Measurements from ENCODE around the gene SERPINA7.

The SERPINA7 gene

GRCh38 chrX:106038625-106039024 is at the start of gene SERPINA7:
Gene SERPINA7 (minus strand): TSS chrX:106038727. CDS start chrX:106037058, 1,669 bp downstream.
- Histone ChIP-seq H3K9me3 (ENCODE audit: control insufficient read depth, insufficient read depth, low read length) (no peaks in the 10 kb centered on the region), H3K27ac (ENCODE audit: low read depth, low read length) (no peak within 1 kb of the TSS), H3K36me3 (ENCODE audit: control insufficient read depth, insufficient read depth, low read length) (no peaks in the 10 kb centered on the region), H3K4me3 (ENCODE audit: low read depth, low read length) (no peak within 1 kb of the TSS), H3K27me3 (ENCODE audit: control insufficient read depth, insufficient read depth, low read length) (peaks cover 15% of the 10 kb centered on the region), H3K4me1 (ENCODE audit: control insufficient read depth, insufficient read depth, low read length) (no peaks in the 10 kb centered on the region), H3K9ac (ENCODE audit: low read depth, low read length) (no peak within 1 kb of the TSS)

GRCh38 chrX:106069048-106069447 is 30.5 kb upstream of the SERPINA7 start:
- Histone ChIP-seq H3K9me3 (ENCODE audit: control insufficient read depth, insufficient read depth, low read length) (no peaks in the 10 kb centered on the region; the same call in 1 of the 2 replicates), H3K36me3 (ENCODE audit: control insufficient read depth, insufficient read depth, low read length) (no peaks in the 10 kb centered on the region), H3K9ac (ENCODE audit: low read depth, low read length) (no peak overlapping the region), H3K4me3 (ENCODE audit: low read depth, low read length) (no peak overlapping the region), H3K4me1 (ENCODE audit: control insufficient read depth, insufficient read depth, low read length) (no peaks in the 10 kb centered on the region), H3K27ac (ENCODE audit: low read depth, low read length) (no peak overlapping the region), H3K27me3 (ENCODE audit: control insufficient read depth, insufficient read depth, low read length) (0 out of 2 replicates have a peak, but pooled peaks cover 3% of the 10 kb centered on the region)

- no peaks in the 10 kb centered on the region for H3K9me3 ChIP-seq (ENCODE audit: control insufficient read depth, insufficient read depth, low read length)
- H3K9ac ChIP-seq (ENCODE audit: low read depth, low read length) = no peak overlapping the region
- H3K27me3 ChIP-seq (ENCODE audit: control insufficient read depth, insufficient read depth, low read length) = 0 out of 2 replicates have a peak, but pooled peaks cover 7% of the 10 kb centered on the region
- H3K27ac ChIP-seq (ENCODE audit: low read depth, low read length) = no peak overlapping the region
- H3K4me3 ChIP-seq (ENCODE audit: low read depth, low read length) = no peak overlapping the region
- H3K36me3 ChIP-seq (ENCODE audit: control insufficient read depth, insufficient read depth, low read length) = no peaks in the 10 kb centered on the region
- peaks cover 14% of the 10 kb centered on the region; the same call in 1 of the 2 replicates for H3K4me1 ChIP-seq (ENCODE audit: control insufficient read depth, insufficient read depth, low read length)
Measured at GRCh38 chrX:106050054-106050453, 11.5 kb upstream of the SERPINA7 start.

- Histone ChIP-seq H3K4me3 (ENCODE audit: low read depth, low read length) (no peak overlapping the region), H3K9ac (ENCODE audit: low read depth, low read length) (no peak overlapping the region), H3K27ac (ENCODE audit: low read depth, low read length) (no peak overlapping the region), H3K36me3 (ENCODE audit: control insufficient read depth, insufficient read depth, low read length) (no peaks in the 10 kb centered on the region), H3K27me3 (ENCODE audit: control insufficient read depth, insufficient read depth, low read length) (peaks cover 13% of the 10 kb centered on the region), H3K4me1 (ENCODE audit: control insufficient read depth, insufficient read depth, low read length) (no peaks in the 10 kb centered on the region), H3K9me3 (ENCODE audit: control insufficient read depth, insufficient read depth, low read length) (no peaks in the 10 kb centered on the region)
Measured at GRCh38 chrX:106042296-106042695, 3.8 kb upstream of the SERPINA7 start.

GRCh38 chrX:106040861-106041260 is 2.3 kb upstream of the SERPINA7 start:
- H3K36me3 ChIP-seq (ENCODE audit: control insufficient read depth, insufficient read depth, low read length) = no peaks in the 10 kb centered on the region
- H3K9ac ChIP-seq (ENCODE audit: low read depth, low read length) = no peak overlapping the region
- peaks cover 13% of the 10 kb centered on the region for H3K27me3 ChIP-seq (ENCODE audit: control insufficient read depth, insufficient read depth, low read length)
- no peak overlapping the region for H3K27ac ChIP-seq (ENCODE audit: low read depth, low read length)
- H3K4me3 ChIP-seq (ENCODE audit: low read depth, low read length) = no peak overlapping the region
- H3K9me3 ChIP-seq (ENCODE audit: control insufficient read depth, insufficient read depth, low read length) = no peaks in the 10 kb centered on the region
- no peaks in the 10 kb centered on the region for H3K4me1 ChIP-seq (ENCODE audit: control insufficient read depth, insufficient read depth, low read length)

- Histone ChIP-seq H3K9me3 (ENCODE audit: control insufficient read depth, insufficient read depth, low read length) (no peaks in the 10 kb centered on the region), H3K9ac (ENCODE audit: low read depth, low read length) (no peak overlapping the region), H3K4me3 (ENCODE audit: low read depth, low read length) (no peak overlapping the region), H3K27me3 (ENCODE audit: control insufficient read depth, insufficient read depth, low read length) (peaks cover 15% of the 10 kb centered on the region), H3K4me1 (ENCODE audit: control insufficient read depth, insufficient read depth, low read length) (no peaks in the 10 kb centered on the region), H3K36me3 (ENCODE audit: control insufficient read depth, insufficient read depth, low read length) (no peaks in the 10 kb centered on the region), H3K27ac (ENCODE audit: low read depth, low read length) (no peak overlapping the region)
Measured at GRCh38 chrX:106039920-106040319, 1.4 kb upstream of the SERPINA7 start.

GRCh38 chrX:106037835-106038473 is 573 bp downstream of the SERPINA7 start:
- H3K27me3 ChIP-seq (ENCODE audit: control insufficient read depth, insufficient read depth, low read length) = peaks cover 15% of the 10 kb centered on the region
- H3K9ac ChIP-seq (ENCODE audit: low read depth, low read length) = no peak overlapping the region
- H3K9me3 ChIP-seq (ENCODE audit: control insufficient read depth, insufficient read depth, low read length) = no peaks in the 10 kb centered on the region
- no peaks in the 10 kb centered on the region for H3K36me3 ChIP-seq (ENCODE audit: control insufficient read depth, insufficient read depth, low read length)
- H3K4me1 ChIP-seq (ENCODE audit: control insufficient read depth, insufficient read depth, low read length) = no peaks in the 10 kb centered on the region
- H3K4me3 ChIP-seq (ENCODE audit: low read depth, low read length) = no peak overlapping the region
- H3K27ac ChIP-seq (ENCODE audit: low read depth, low read length) = no peak overlapping the region

- Histone ChIP-seq H3K9ac (ENCODE audit: low read depth, low read length) (no peak overlapping the region), H3K27ac (ENCODE audit: low read depth, low read length) (no peak overlapping the region), H3K4me1 (ENCODE audit: control insufficient read depth, insufficient read depth, low read length) (no peaks in the 10 kb centered on the region), H3K36me3 (ENCODE audit: control insufficient read depth, insufficient read depth, low read length) (no peaks in the 10 kb centered on the region), H3K4me3 (ENCODE audit: low read depth, low read length) (no peak overlapping the region), H3K27me3 (ENCODE audit: control insufficient read depth, insufficient read depth, low read length) (peaks cover 11% of the 10 kb centered on the region), H3K9me3 (ENCODE audit: control insufficient read depth, insufficient read depth, low read length) (no peaks in the 10 kb centered on the region)
Measured at GRCh38 chrX:106036716-106037115, 1.8 kb downstream of the SERPINA7 start.

- no peaks in the 10 kb centered on the region for H3K36me3 ChIP-seq (ENCODE audit: control insufficient read depth, insufficient read depth, low read length)
- H3K27me3 ChIP-seq (ENCODE audit: control insufficient read depth, insufficient read depth, low read length) = peaks cover 11% of the 10 kb centered on the region
- no peaks in the 10 kb centered on the region for H3K9me3 ChIP-seq (ENCODE audit: control insufficient read depth, insufficient read depth, low read length)
- no peak overlapping the region for H3K27ac ChIP-seq (ENCODE audit: low read depth, low read length)
- no peaks in the 10 kb centered on the region for H3K4me1 ChIP-seq (ENCODE audit: control insufficient read depth, insufficient read depth, low read length)
- H3K9ac ChIP-seq (ENCODE audit: low read depth, low read length) = no peak overlapping the region
- H3K4me3 ChIP-seq (ENCODE audit: low read depth, low read length) = no peak overlapping the region
Measured at GRCh38 chrX:106035064-106035463, 3.5 kb downstream of the SERPINA7 start.

- no peaks in the 10 kb centered on the region for H3K9me3 ChIP-seq (ENCODE audit: control insufficient read depth, insufficient read depth, low read length)
- H3K9ac ChIP-seq (ENCODE audit: low read depth, low read length) = no peak overlapping the region
- no peak overlapping the region for H3K4me3 ChIP-seq (ENCODE audit: low read depth, low read length)
- no peak overlapping the region for H3K27ac ChIP-seq (ENCODE audit: low read depth, low read length)
- H3K4me1 ChIP-seq (ENCODE audit: control insufficient read depth, insufficient read depth, low read length) = no peaks in the 10 kb centered on the region
- no peaks in the 10 kb centered on the region for H3K36me3 ChIP-seq (ENCODE audit: control insufficient read depth, insufficient read depth, low read length)
- H3K27me3 ChIP-seq (ENCODE audit: control insufficient read depth, insufficient read depth, low read length) = peaks cover 4% of the 10 kb centered on the region; the same call in 1 of the 2 replicates
Measured at GRCh38 chrX:106023947-106024346, 14.6 kb downstream of the SERPINA7 start.

GRCh38 chrX:106022238-106022637 is 16.3 kb downstream of the SERPINA7 start:
- Histone ChIP-seq H3K9me3 (ENCODE audit: control insufficient read depth, insufficient read depth, low read length) (no peaks in the 10 kb centered on the region), H3K36me3 (ENCODE audit: control insufficient read depth, insufficient read depth, low read length) (no peaks in the 10 kb centered on the region)

More at GRCh38 chrX:106022238-106022637, 16.3 kb downstream of the SERPINA7 start:
- Histone ChIP-seq H3K9ac (ENCODE audit: low read depth, low read length) (no peak overlapping the region), H3K27me3 (ENCODE audit: control insufficient read depth, insufficient read depth, low read length) (peaks cover 4% of the 10 kb centered on the region; the same call in 1 of the 2 replicates), H3K27ac (ENCODE audit: low read depth, low read length) (no peak overlapping the region), H3K4me3 (ENCODE audit: low read depth, low read length) (no peak overlapping the region), H3K4me1 (ENCODE audit: control insufficient read depth, insufficient read depth, low read length) (no peaks in the 10 kb centered on the region)
